Measurements from ENCODE around the gene BRIP1.

DNA sequence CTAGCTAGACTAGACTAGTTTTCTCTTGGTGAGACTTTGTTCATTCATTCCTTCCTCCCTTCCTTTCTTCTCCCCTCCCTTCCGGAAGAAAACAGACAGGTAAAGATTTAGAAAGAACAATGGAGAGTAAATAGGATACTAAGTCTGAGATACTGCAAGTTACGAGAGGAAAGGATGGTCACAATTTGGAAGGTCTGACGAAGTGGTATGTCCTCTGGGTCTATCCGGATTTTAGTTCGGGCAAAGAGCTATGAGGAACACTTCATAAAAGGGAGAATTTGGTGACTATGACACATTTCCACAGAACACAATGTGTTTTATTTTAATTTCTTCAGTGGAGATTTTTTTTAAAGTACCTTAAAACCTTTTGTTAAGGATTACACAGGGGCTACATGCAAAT, 107.7 kb downstream of the BRIP1 start:
- TF ChIP-seq CTCF (IDR thresholded peaks at IDR 0.05) (no peak), EZH2phosphoT487 (IDR thresholded peaks at IDR 0.05) (no peak)
